ENCODE results near the gene KRTAP10-12. TPM values are rescaled to one million over a fixed set of nuclear protein-coding genes. Genes with fewer than 3 reads are reported as not detected.

The KRTAP10-12 gene
- total and polyA plus RNA-seq, 2 experiments from 2014 or later: not detected

- peak; percentile 76 for TF ChIP-seq EZH2 (IDR thresholded peaks at IDR 0.05; ENCODE audit: insufficient read depth, poor library complexity, severe bottlenecking)
- TF ChIP-seq EZH2phosphoT487 (IDR thresholded peaks at IDR 0.05; ENCODE audit: insufficient read depth, low read depth): no peak
- DNase-seq: peak; percentile 22
- H4K20me1 ChIP-seq (ENCODE audit: insufficient read depth): no peaks in the 10 kb centered on the region
- no peaks in the 10 kb centered on the region for H3K9me2 ChIP-seq (ENCODE audit: insufficient read depth)
- peaks cover 74% of the 10 kb centered on the region for H3K27me3 ChIP-seq (replicated peaks; ENCODE audit: insufficient read depth)
- no peaks in the 10 kb centered on the region for H3K36me3 ChIP-seq (ENCODE audit: low read depth)
- no peak overlapping the region for H2AFZ ChIP-seq
- no peaks in the 10 kb centered on the region for H3K4me1 ChIP-seq (ENCODE audit: insufficient read depth)
- in situ Hi-C loops (cut with MboI): no loop called here
- H3K4me3 ChIP-seq: no peak overlapping the region
- no peaks in the 10 kb centered on the region for H3F3A ChIP-seq (ENCODE audit: insufficient read depth)
- H3K27ac ChIP-seq: no peak overlapping the region
- no peak overlapping the region for H3K4me2 ChIP-seq (ENCODE audit: unreplicated experiment)
- no peaks in the 10 kb centered on the region for H3K9me3 ChIP-seq (ENCODE audit: low read depth)
- H3K9ac ChIP-seq: no peak overlapping the region
- H3K79me2 ChIP-seq (ENCODE audit: insufficient read depth): no peaks in the 10 kb centered on the region
- WGBS, 2 experiments (ENCODE audit: low coverage in 1 of 2, low lambda C conversion rate in 2 of 2, missing lambda C conversion rate in 2 of 2): 1 to 2% methylated on average over 45 of the region's 45 CpGs
Observed at GRCh38 chr21:44709426-44710293, 12.7 kb downstream of the KRTAP10-12 start.

- TF ChIP-seq EZH2phosphoT487 (IDR thresholded peaks at IDR 0.05; ENCODE audit: insufficient read depth, low read depth): no peak
- no peak for TF ChIP-seq EZH2 (IDR thresholded peaks at IDR 0.05; ENCODE audit: insufficient read depth, poor library complexity, severe bottlenecking)
- Histone ChIP-seq H3K4me3 (no peak overlapping the region), H3K9me3 (ENCODE audit: low read depth) (no peaks in the 10 kb centered on the region), H3K36me3 (ENCODE audit: low read depth) (no peaks in the 10 kb centered on the region), H3K27ac (no peak overlapping the region), H3K4me2 (ENCODE audit: unreplicated experiment) (no peak overlapping the region), H3F3A (ENCODE audit: insufficient read depth) (no peaks in the 10 kb centered on the region), H4K20me1 (ENCODE audit: insufficient read depth) (no peaks in the 10 kb centered on the region), H3K27me3 (replicated peaks; ENCODE audit: insufficient read depth) (peaks cover 80% of the 10 kb centered on the region), H3K9me2 (ENCODE audit: insufficient read depth) (no peaks in the 10 kb centered on the region), H3K79me2 (ENCODE audit: insufficient read depth) (no peaks in the 10 kb centered on the region), H3K4me1 (ENCODE audit: insufficient read depth) (no peaks in the 10 kb centered on the region), H3K9ac (no peak overlapping the region), H2AFZ (no peak overlapping the region)
- no peak for DNase-seq
- 4% methylated on average over 15 to 16 of the region's 17 CpGs for WGBS, 2 experiments (ENCODE audit: low coverage in 1 of 2, low lambda C conversion rate in 2 of 2, missing lambda C conversion rate in 2 of 2)
- in situ Hi-C loops (cut with MboI): no loop called here
Observed at GRCh38 chr21:44710294-44710665, 13.3 kb downstream of the KRTAP10-12 start.

- H3K79me2 ChIP-seq (ENCODE audit: insufficient read depth): no peaks in the 10 kb centered on the region
- no peaks in the 10 kb centered on the region for H4K20me1 ChIP-seq (ENCODE audit: insufficient read depth)
- H3K9me2 ChIP-seq (ENCODE audit: insufficient read depth): no peaks in the 10 kb centered on the region
- peaks cover 86% of the 10 kb centered on the region for H3K27me3 ChIP-seq (replicated peaks; ENCODE audit: insufficient read depth)
- no peak overlapping the region for H2AFZ ChIP-seq
- H3K4me1 ChIP-seq (ENCODE audit: insufficient read depth): no peaks in the 10 kb centered on the region
- DNase-seq: no peak
- H3K9ac ChIP-seq: no peak overlapping the region
- no peak overlapping the region for H3K4me2 ChIP-seq (ENCODE audit: unreplicated experiment)
- in situ Hi-C loops (cut with MboI): no loop called here
- H3K9me3 ChIP-seq (ENCODE audit: low read depth): no peaks in the 10 kb centered on the region
- no peak for TF ChIP-seq EZH2 (IDR thresholded peaks at IDR 0.05; ENCODE audit: insufficient read depth, poor library complexity, severe bottlenecking)
- TF ChIP-seq EZH2phosphoT487 (IDR thresholded peaks at IDR 0.05; ENCODE audit: insufficient read depth, low read depth): no peak
- H3K36me3 ChIP-seq (ENCODE audit: low read depth): no peaks in the 10 kb centered on the region
- 2 to 3% methylated on average over 18 to 20 of the region's 20 CpGs for WGBS, 2 experiments (ENCODE audit: low coverage in 1 of 2, low lambda C conversion rate in 2 of 2, missing lambda C conversion rate in 2 of 2)
- H3K4me3 ChIP-seq: no peak overlapping the region
- H3F3A ChIP-seq (ENCODE audit: insufficient read depth): no peaks in the 10 kb centered on the region
- no peak overlapping the region for H3K27ac ChIP-seq
Observed at GRCh38 chr21:44710756-44711326, 13.9 kb downstream of the KRTAP10-12 start.

- no peaks in the 10 kb centered on the region for H3K9me3 ChIP-seq (ENCODE audit: low read depth)
- H3K4me2 ChIP-seq (ENCODE audit: unreplicated experiment): no peak within 1 kb of the TSS
- no peaks in the 10 kb centered on the region for H3K36me3 ChIP-seq (ENCODE audit: low read depth)
- no peaks in the 10 kb centered on the region for H3K9me2 ChIP-seq (ENCODE audit: insufficient read depth)
- no peaks in the 10 kb centered on the region for H3K4me1 ChIP-seq (ENCODE audit: insufficient read depth)
- no peak within 1 kb of the TSS for H3K4me3 ChIP-seq
- no peaks in the 10 kb centered on the region for H3F3A ChIP-seq (ENCODE audit: insufficient read depth)
- H3K27me3 ChIP-seq (replicated peaks; ENCODE audit: insufficient read depth): peaks cover 79% of the 10 kb centered on the region
- TF ChIP-seq EZH2phosphoT487 (IDR thresholded peaks at IDR 0.05; ENCODE audit: insufficient read depth, low read depth) (no peak; the same call in 1 of the 2 replicates), EZH2 (IDR thresholded peaks at IDR 0.05; ENCODE audit: insufficient read depth, poor library complexity, severe bottlenecking) (no peak)
- in situ Hi-C loops (cut with MboI): no loop called here
- DNase-seq: no peak
- H2AFZ ChIP-seq: no peak within 1 kb of the TSS
- H3K27ac ChIP-seq: no peak within 1 kb of the TSS
- H3K9ac ChIP-seq: no peak within 1 kb of the TSS
- no peaks in the 10 kb centered on the region for H4K20me1 ChIP-seq (ENCODE audit: insufficient read depth)
- no peaks in the 10 kb centered on the region for H3K79me2 ChIP-seq (ENCODE audit: insufficient read depth)
- WGBS, 2 experiments (ENCODE audit: low coverage in 1 of 2, low lambda C conversion rate in 2 of 2, missing lambda C conversion rate in 2 of 2): 2 to 3% methylated on average over 38 to 41 of the region's 41 CpGs
Observed at GRCh38 chr21:44711327-44712202, 14.6 kb downstream of the KRTAP10-12 start, which contains the start of gene TSPEAR. TSPEAR (minus strand) TSS chr21:44711572; CDS start chr21:44711514, 58 bp downstream.
